ENCODE results near the gene FZD4.

The FZD4 gene

GRCh38 chr11:86987679-86988078 lies 32.5 kb upstream of the FZD4 start:
- DNase-seq = no peak
- Histone ChIP-seq H3K27ac (no peak overlapping the region), H3K36me3 (replicated peaks) (no peaks in the 10 kb centered on the region), H3K4me3 (ENCODE audit: low read depth, low read length) (no peak overlapping the region), H3K27me3 (replicated peaks) (no peaks in the 10 kb centered on the region)
- TF ChIP-seq, protein P1, sequence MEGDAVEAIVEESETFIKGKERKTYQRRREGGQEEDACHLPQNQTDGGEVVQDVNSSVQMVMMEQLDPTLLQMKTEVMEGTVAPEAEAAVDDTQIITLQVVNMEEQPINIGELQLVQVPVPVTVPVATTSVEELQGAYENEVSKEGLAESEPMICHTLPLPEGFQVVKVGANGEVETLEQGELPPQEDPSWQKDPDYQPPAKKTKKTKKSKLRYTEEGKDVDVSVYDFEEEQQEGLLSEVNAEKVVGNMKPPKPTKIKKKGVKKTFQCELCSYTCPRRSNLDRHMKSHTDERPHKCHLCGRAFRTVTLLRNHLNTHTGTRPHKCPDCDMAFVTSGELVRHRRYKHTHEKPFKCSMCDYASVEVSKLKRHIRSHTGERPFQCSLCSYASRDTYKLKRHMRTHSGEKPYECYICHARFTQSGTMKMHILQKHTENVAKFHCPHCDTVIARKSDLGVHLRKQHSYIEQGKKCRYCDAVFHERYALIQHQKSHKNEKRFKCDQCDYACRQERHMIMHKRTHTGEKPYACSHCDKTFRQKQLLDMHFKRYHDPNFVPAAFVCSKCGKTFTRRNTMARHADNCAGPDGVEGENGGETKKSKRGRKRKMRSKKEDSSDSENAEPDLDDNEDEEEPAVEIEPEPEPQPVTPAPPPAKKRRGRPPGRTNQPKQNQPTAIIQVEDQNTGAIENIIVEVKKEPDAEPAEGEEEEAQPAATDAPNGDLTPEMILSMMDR (IDR thresholded peaks at IDR 0.05; ENCODE audit: low read depth, low read length, missing control alignments) = no peak
- in situ Hi-C loops (cut with HindIII; ENCODE audit: low pct_ligation_motif_present, low sequenced_read_pairs) = no loop called here

DNA sequence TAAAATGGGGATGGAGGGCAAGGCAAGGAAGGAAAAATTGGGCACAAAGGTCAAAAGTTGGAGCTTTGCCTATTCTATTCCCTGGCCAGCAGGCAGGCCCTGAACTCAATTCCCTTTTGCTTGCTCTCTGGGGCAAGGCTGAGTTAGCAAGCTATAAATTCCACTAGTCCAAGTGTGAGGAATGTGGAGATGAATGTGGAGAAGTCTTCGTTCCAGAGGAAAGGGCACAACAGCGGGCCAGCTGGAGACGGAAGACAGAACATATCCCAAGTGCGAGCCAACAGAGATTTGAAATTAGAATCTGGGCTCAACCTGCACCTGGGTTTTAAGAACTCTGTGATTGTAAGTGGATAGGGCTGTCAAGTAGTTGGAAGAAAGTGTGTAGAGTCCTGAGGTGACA lies 29.5 kb upstream of the FZD4 start:
- no peak overlapping the region for H3K4me3 ChIP-seq (ENCODE audit: low read depth, low read length)
- H3K36me3 ChIP-seq (replicated peaks) = no peaks in the 10 kb centered on the region
- in situ Hi-C loops (cut with HindIII; ENCODE audit: low pct_ligation_motif_present, low sequenced_read_pairs) = no loop called here
- TF ChIP-seq, protein P1 (IDR thresholded peaks at IDR 0.05; ENCODE audit: low read depth, low read length, missing control alignments) = no peak
- no peaks in the 10 kb centered on the region for H3K27me3 ChIP-seq (replicated peaks)
- DNase-seq = no peak
- H3K27ac ChIP-seq = no peak overlapping the region

- DNase-seq = no peak
- in situ Hi-C loops (cut with HindIII; ENCODE audit: low pct_ligation_motif_present, low sequenced_read_pairs) = no loop called here
- H3K4me3 ChIP-seq (ENCODE audit: low read depth, low read length) = no peak overlapping the region
- no peaks in the 10 kb centered on the region for H3K27me3 ChIP-seq (replicated peaks)
- H3K27ac ChIP-seq = no peak overlapping the region
- TF ChIP-seq, protein P1 (IDR thresholded peaks at IDR 0.05; ENCODE audit: low read depth, low read length, missing control alignments) = no peak
- H3K36me3 ChIP-seq (replicated peaks) = no peaks in the 10 kb centered on the region
Observed at GRCh38 chr11:86983021-86983488, 27.9 kb upstream of the FZD4 start.

DNA sequence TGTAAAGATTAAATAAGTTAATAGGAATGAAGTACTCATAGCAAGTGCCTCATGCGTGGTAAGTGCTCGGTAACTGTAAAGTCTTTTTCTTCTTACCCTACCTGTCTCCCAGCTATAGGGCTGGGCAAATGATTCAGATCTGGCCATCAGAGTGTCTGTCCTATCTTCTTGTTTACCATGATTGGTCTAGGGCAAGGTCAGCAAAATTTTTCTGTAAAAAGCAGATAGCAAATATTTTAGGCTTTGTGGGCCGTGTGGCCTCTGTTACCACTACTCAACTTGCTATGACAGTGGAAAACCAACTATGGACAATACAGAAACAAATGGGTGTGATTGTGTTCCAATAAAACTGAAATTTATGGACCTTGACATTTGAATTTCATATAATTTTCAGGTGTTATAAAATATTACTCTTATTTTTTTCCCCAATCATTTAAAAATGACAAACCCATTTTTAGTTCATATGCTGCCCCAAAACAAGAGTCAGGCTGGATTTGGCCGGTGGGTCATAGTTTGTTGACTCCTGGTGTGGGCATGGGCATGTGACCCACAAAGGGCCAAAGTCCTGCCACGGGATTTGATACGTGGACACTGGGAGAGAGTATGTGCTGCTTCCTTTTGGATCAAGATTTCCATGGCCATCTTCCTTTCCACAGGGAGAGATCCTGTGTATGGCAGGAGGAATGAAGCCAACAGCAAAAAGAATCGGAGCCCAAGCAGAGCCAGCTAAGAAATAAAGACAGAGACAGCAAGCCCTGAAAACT lies 26.8 kb upstream of the FZD4 start:
- Histone ChIP-seq H3K27ac (no peak overlapping the region), H3K4me3 (ENCODE audit: low read depth, low read length) (no peak overlapping the region), H3K27me3 (replicated peaks) (no peaks in the 10 kb centered on the region), H3K36me3 (replicated peaks) (no peaks in the 10 kb centered on the region)
- TF ChIP-seq, protein P1 (IDR thresholded peaks at IDR 0.05; ENCODE audit: low read depth, low read length, missing control alignments) = no peak
- in situ Hi-C loops (cut with HindIII; ENCODE audit: low pct_ligation_motif_present, low sequenced_read_pairs) = no loop called here
- no peak for DNase-seq

GRCh38 chr11:86980086-86980796 lies 25.0 kb upstream of the FZD4 start:
- in situ Hi-C loops (cut with HindIII; ENCODE audit: low pct_ligation_motif_present, low sequenced_read_pairs) = no loop called here
- no peak overlapping the region for H3K27ac ChIP-seq
- peak; percentile 16 for DNase-seq
- H3K4me3 ChIP-seq (ENCODE audit: low read depth, low read length) = no peak overlapping the region
- TF ChIP-seq, protein P1 (IDR thresholded peaks at IDR 0.05; ENCODE audit: low read depth, low read length, missing control alignments) = no peak
- no peaks in the 10 kb centered on the region for H3K36me3 ChIP-seq (replicated peaks)
- H3K27me3 ChIP-seq (replicated peaks) = no peaks in the 10 kb centered on the region
